Body of pancreas (tissue), 4 donors: ENCODE results near the gene CCDC70. TPM values are rescaled to one million over a fixed set of nuclear protein-coding genes. Genes with fewer than 3 reads are reported as not detected.

Source experiments
- ATAC-seq: fragments of 150-250 bp; one replicate; pipeline ENCODE4 v1.9.1; 2016
- DNase-seq, 4 donors: peaks; one replicate each; pipeline ENCODE4 v3.0.0-alpha.2; 2019
- H3K27ac ChIP-seq, 4 donors: fragments of 200-600 bp; sonication (generic); 1 replicate in 3 of 4; 2 replicates in 1 of 4; pipeline versions ENCODE4 v1.5.1 to v1.6.1; 2016 to 2019; ENCODE audit warnings: mild to moderate bottlenecking in 1 of 4, mixed read lengths in 1 of 4, moderate library complexity in 1 of 4
- H3K27me3 ChIP-seq, 2 donors: fragments of 200-600 bp; sonication (generic); one replicate each; pipeline ENCODE4 v1.6.0; 2016; ENCODE audit warnings: mild to moderate bottlenecking in 1 of 2
- H3K36me3 ChIP-seq, 2 donors: fragments of 200-600 bp; sonication (generic); replicated peaks in 1 of 2; 2 replicates each; pipeline ENCODE4 v1.5.1; 2016; ENCODE audit warnings: low read depth in 2 of 2; ENCODE audit not compliant: insufficient read depth in 1 of 2
- H3K4me1 ChIP-seq: fragments of 200-600 bp; sonication (generic); one replicate; pipeline ENCODE4 v1.6.0; 2016
- H3K4me3 ChIP-seq, 2 donors: fragments of 200-600 bp; sonication (generic); 1 replicate in 1 of 2; 2 replicates in 1 of 2; pipeline ENCODE4 v1.5.1; 2016 to 2019
- H3K9me3 ChIP-seq, 3 donors: fragments of 200-600 bp; sonication (generic); 1 replicate in 2 of 3; 2 replicates in 1 of 3; pipeline ENCODE4 v1.5.1; 2016
- POLR2A ChIP-seq, 3 donors: fragments of 450-650 bp; IDR thresholded peaks; one replicate each; pipeline ENCODE4 v1.6.1; 2016; ENCODE audit warnings: antibody characterized with exemption in 3 of 3, mild to moderate bottlenecking in 2 of 3
- WGBS, 2 donors: methylation state at CpG; one replicate each; pipeline ENCODE4 v1.1.5; 2017; 5-methylcytosine and 5-hydroxymethylcytosine counted together
- intact Hi-C: fragments of 100-400 bp; cut with DNase I; formaldehyde crosslinking; loops from one replicate; pipeline ENCODE4 v1.15.1; 2023
- total RNA-seq, 2 donors: library from RNA; depleted of rRNA; stranded (reverse); fragments of >200 nt; gene quantifications; one replicate each; pipeline ENCODE4 v1.1.0, GENCODE V29; 2016
- TF ChIP-seq, protein P1 (sequence below), 7 experiments: fragments of 450-650 bp in 4 of 7; fragments of 200-600 bp in 3 of 7; sonication (generic) in 3 of 7; IDR thresholded peaks; one replicate each; pipeline ENCODE4 v1.5.1; 2016 to 2019; ENCODE audit warnings: antibody characterized with exemption in 7 of 7

CCDC70 gene
- total RNA-seq, 2 donors from 2014 or later = not detected

GRCh38 chr13:51881296-51881695 is 19.5 kb downstream of the CCDC70 start:
- Histone ChIP-seq H3K36me3 (no peaks in the 10 kb centered on the region), H3K4me1 (no peaks in the 10 kb centered on the region), H3K27ac (no peak overlapping the region), H3K4me3 (no peak overlapping the region), H3K9me3 (no peaks in the 10 kb centered on the region), H3K27me3 (no peaks in the 10 kb centered on the region)
- TF ChIP-seq, protein P1, sequence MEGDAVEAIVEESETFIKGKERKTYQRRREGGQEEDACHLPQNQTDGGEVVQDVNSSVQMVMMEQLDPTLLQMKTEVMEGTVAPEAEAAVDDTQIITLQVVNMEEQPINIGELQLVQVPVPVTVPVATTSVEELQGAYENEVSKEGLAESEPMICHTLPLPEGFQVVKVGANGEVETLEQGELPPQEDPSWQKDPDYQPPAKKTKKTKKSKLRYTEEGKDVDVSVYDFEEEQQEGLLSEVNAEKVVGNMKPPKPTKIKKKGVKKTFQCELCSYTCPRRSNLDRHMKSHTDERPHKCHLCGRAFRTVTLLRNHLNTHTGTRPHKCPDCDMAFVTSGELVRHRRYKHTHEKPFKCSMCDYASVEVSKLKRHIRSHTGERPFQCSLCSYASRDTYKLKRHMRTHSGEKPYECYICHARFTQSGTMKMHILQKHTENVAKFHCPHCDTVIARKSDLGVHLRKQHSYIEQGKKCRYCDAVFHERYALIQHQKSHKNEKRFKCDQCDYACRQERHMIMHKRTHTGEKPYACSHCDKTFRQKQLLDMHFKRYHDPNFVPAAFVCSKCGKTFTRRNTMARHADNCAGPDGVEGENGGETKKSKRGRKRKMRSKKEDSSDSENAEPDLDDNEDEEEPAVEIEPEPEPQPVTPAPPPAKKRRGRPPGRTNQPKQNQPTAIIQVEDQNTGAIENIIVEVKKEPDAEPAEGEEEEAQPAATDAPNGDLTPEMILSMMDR (IDR thresholded peaks at IDR 0.05) = no peak
- DNase-seq = no peak
- WGBS, 2 donors = 95% methylated on average over 1 of the region's 1 CpG
- intact Hi-C loops = no loop called here
- no peak for ATAC-seq

- no peak overlapping the region for H3K27ac ChIP-seq
- intact Hi-C loops = no loop called here
- no peak for ATAC-seq
- WGBS, 2 donors = 90 to 97% methylated on average over 5 to 6 of the region's 6 CpGs
- no peaks in the 10 kb centered on the region for H3K4me1 ChIP-seq
- H3K4me3 ChIP-seq = no peak overlapping the region
- H3K9me3 ChIP-seq = no peaks in the 10 kb centered on the region
- DNase-seq = no peak
- no peaks in the 10 kb centered on the region for H3K36me3 ChIP-seq
- no peaks in the 10 kb centered on the region for H3K27me3 ChIP-seq
- TF ChIP-seq, protein P1 (IDR thresholded peaks at IDR 0.05) = no peak
- no peak for TF ChIP-seq POLR2A (IDR thresholded peaks at IDR 0.05)
Measured at GRCh38 chr13:51882570-51883225, 20.9 kb downstream of the CCDC70 start.

DNA sequence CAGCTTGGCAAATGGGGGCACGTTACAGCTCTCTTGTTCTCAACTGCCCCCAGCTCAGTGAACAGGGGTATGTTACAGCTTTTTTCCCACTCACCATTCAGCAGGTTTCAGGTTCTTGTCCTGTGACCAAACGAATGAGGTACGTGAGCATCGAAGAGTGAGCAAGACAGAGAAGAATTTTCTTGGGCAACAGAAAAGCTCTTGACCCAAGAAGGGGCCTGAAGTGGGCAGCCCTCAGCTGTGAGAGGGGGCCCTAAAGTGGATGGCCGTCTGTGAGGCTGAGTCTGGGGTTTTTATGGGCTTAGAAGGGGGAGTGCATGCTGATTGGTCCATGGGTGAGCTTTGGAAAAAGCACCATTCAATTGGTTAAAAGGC is 21.4 kb downstream of the CCDC70 start:
- 68 to 72% methylated on average over 5 of the region's 5 CpGs for WGBS, 2 donors
- ATAC-seq (no peak), DNase-seq (no peak)
- H3K27ac ChIP-seq = no peak overlapping the region
- no peaks in the 10 kb centered on the region for H3K27me3 ChIP-seq
- no peak for TF ChIP-seq POLR2A (IDR thresholded peaks at IDR 0.05)
- TF ChIP-seq, protein P1 (IDR thresholded peaks at IDR 0.05) = no peak
- H3K9me3 ChIP-seq = no peaks in the 10 kb centered on the region
- intact Hi-C loops = no loop called here
- H3K36me3 ChIP-seq = no peaks in the 10 kb centered on the region
- no peak overlapping the region for H3K4me3 ChIP-seq
- no peaks in the 10 kb centered on the region for H3K4me1 ChIP-seq

DNA sequence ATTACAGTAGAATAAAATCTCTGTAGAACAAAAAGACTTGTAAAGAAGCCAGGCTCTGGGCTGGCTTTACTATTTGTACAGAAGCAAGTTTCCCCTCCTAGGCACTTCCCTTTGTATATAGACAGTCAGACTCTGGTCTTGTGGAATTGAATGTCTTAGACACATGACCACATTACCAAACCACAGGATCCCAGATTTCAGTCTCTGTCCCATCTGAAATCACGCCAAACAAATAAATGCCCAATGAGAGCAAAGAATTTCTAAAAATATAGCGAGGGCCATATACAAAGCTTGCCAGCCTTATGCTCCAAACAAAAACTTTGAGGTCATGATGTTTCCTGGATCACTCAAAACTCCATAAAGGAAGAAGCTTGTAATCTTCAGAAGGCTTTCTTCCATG is 23.9 kb downstream of the CCDC70 start:
- Histone ChIP-seq H3K27ac (no peak overlapping the region), H3K4me3 (no peak overlapping the region), H3K9me3 (no peaks in the 10 kb centered on the region), H3K36me3 (no peaks in the 10 kb centered on the region), H3K4me1 (no peaks in the 10 kb centered on the region), H3K27me3 (no peaks in the 10 kb centered on the region)
- TF ChIP-seq POLR2A (IDR thresholded peaks at IDR 0.05) = no peak
- TF ChIP-seq, protein P1 (IDR thresholded peaks at IDR 0.05) = no peak
- WGBS, 2 donors = 90 to 93% methylated on average over 2 of the region's 2 CpGs
- no peak for DNase-seq
- no peak for ATAC-seq
- intact Hi-C loops = no loop called here

- H3K4me1 ChIP-seq = no peaks in the 10 kb centered on the region
- no peak for TF ChIP-seq POLR2A (IDR thresholded peaks at IDR 0.05)
- TF ChIP-seq, protein P1 (IDR thresholded peaks at IDR 0.05) = no peak
- ATAC-seq (no peak), DNase-seq (no peak)
- 78 to 79% methylated on average over 2 of the region's 2 CpGs for WGBS, 2 donors
- H3K27me3 ChIP-seq = no peaks in the 10 kb centered on the region
- H3K4me3 ChIP-seq = no peak overlapping the region
- no peaks in the 10 kb centered on the region for H3K36me3 ChIP-seq
- intact Hi-C loops = no loop called here
- no peaks in the 10 kb centered on the region for H3K9me3 ChIP-seq
- no peak overlapping the region for H3K27ac ChIP-seq
Measured at GRCh38 chr13:51887468-51887867, 25.7 kb downstream of the CCDC70 start.
